Neural cell (in vitro differentiated cells): ENCODE data around the gene TBC1D30. TPM values are rescaled to one million over a fixed set of nuclear protein-coding genes. Genes with fewer than 3 reads are reported as not detected.
"Not testable (repeated sequence)": the region's sequence is repeated elsewhere in the genome, so short reads cannot be mapped to it uniquely, and the experiment has no call there.

Source experiments
- H2AFZ ChIP-seq: fragments of 200-600, 300-800 bp; sonication (generic), shearing (Covaris generic); 2 replicates; pipeline ENCODE4 v1.6.0; 2014; ENCODE audit warnings: low read depth, mild to moderate bottlenecking, antibody characterized with exemption, low read length, moderate library complexity
- H3F3A ChIP-seq: fragments of 200-600 bp; shearing (Covaris generic); 2 replicates; pipeline ENCODE4 v1.6.1; 2016; ENCODE audit warnings: mild to moderate bottlenecking, moderate library complexity, mixed read lengths, antibody characterized with exemption, low read length; ENCODE audit not compliant: insufficient read depth, poor library complexity, severe bottlenecking
- H3K27ac ChIP-seq: fragments of 200-600, 300-800 bp; sonication (generic), shearing (Covaris generic); 2 replicates; pipeline ENCODE4 v1.5.1; 2014; ENCODE audit warnings: mild to moderate bottlenecking, low read length, moderate library complexity
- H3K27me3 ChIP-seq: fragments of 300-800, 200-600 bp; sonication (generic), shearing (Covaris generic); 2 replicates; pipeline ENCODE4 v1.6.0; 2014; ENCODE audit warnings: mild to moderate bottlenecking, low read depth, low read length, moderate library complexity; ENCODE audit not compliant: insufficient read depth
- H3K36me3 ChIP-seq: fragments of 300-800, 200-600 bp; sonication (generic), shearing (Covaris generic); 2 replicates; pipeline ENCODE4 v1.5.1; 2014; ENCODE audit warnings: mild to moderate bottlenecking, antibody characterized with exemption, low read length, moderate library complexity; ENCODE audit not compliant: insufficient read depth
- H3K4me2 ChIP-seq: fragments of 300-800, 200-600 bp; sonication (generic), shearing (Covaris generic); 2 replicates; pipeline ENCODE4 v1.6.0; 2014; ENCODE audit warnings: mild to moderate bottlenecking, low read length
- H3K4me3 ChIP-seq: fragments of 300-800, 200-600 bp; sonication (generic), shearing (Covaris generic); 2 replicates; pipeline ENCODE4 v1.5.1; 2014; ENCODE audit warnings: mild to moderate bottlenecking, low read length, moderate library complexity
- H3K79me2 ChIP-seq: fragments of 200-600 bp; shearing (Covaris generic); replicated peaks from 2 replicates; pipeline ENCODE4 v1.6.0; 2014; ENCODE audit warnings: mild to moderate bottlenecking, low read length, moderate library complexity; ENCODE audit not compliant: insufficient read depth
- H3K9ac ChIP-seq: fragments of 300-800, 200-600 bp; sonication (generic), shearing (Covaris generic); 2 replicates; pipeline ENCODE4 v1.6.1; 2016; ENCODE audit warnings: mild to moderate bottlenecking, low read length, mixed read lengths
- H3K9me2 ChIP-seq: fragments of 200-600 bp; shearing (Covaris generic); 2 replicates; pipeline ENCODE4 v1.6.1; 2016; ENCODE audit warnings: mild to moderate bottlenecking, low read length, mixed read lengths; ENCODE audit not compliant: insufficient read depth
- H3K9me3 ChIP-seq: fragments of 200-600, 300-800 bp; sonication (generic), shearing (Covaris generic); 2 replicates; pipeline ENCODE4 v1.6.1; 2016; ENCODE audit warnings: mild to moderate bottlenecking, mixed run types, low read length, moderate library complexity, mixed read lengths
- H4K20me1 ChIP-seq: fragments of 200-600 bp; shearing (Covaris generic); 2 replicates; pipeline ENCODE4 v1.6.1; 2016; ENCODE audit warnings: mild to moderate bottlenecking, mixed run types; ENCODE audit not compliant: insufficient read depth
- EP300 ChIP-seq: fragments of 450-650 bp; conservative IDR thresholded peaks from 2 replicates; pipeline ENCODE4 v1.6.1; 2014; ENCODE audit warnings: antibody characterized with exemption, mild to moderate bottlenecking, moderate library complexity; ENCODE audit not compliant: poor library complexity, severe bottlenecking
- EZH2 ChIP-seq: fragments of 200-600, 300-800 bp; shearing (Covaris generic), sonication (generic); IDR thresholded peaks from 2 replicates; pipeline ENCODE4 v1.6.1; 2014; ENCODE audit warnings: antibody characterized with exemption, low read length, borderline replicate concordance, mild to moderate bottlenecking; ENCODE audit not compliant: insufficient read depth, poor library complexity, severe bottlenecking
- MXI1 ChIP-seq: fragments of 450-650 bp; conservative IDR thresholded peaks from 2 replicates; pipeline ENCODE4 v1.6.1; 2014; ENCODE audit warnings: antibody characterized with exemption, mild to moderate bottlenecking; ENCODE audit not compliant: poor library complexity, severe bottlenecking
- POLR2AphosphoS5 ChIP-seq: IDR thresholded peaks from 2 replicates; pipeline ENCODE4 v1.6.1; 2012
- RAD21 ChIP-seq: fragments of 450-650 bp; conservative IDR thresholded peaks from 2 replicates; pipeline ENCODE4 v1.6.1; 2014; ENCODE audit warnings: antibody characterized with exemption, mild to moderate bottlenecking, moderate library complexity
- SMC3 ChIP-seq: fragments of 450-650 bp; conservative IDR thresholded peaks from 2 replicates; pipeline ENCODE4 v1.6.1; 2014; ENCODE audit warnings: antibody characterized with exemption, mild to moderate bottlenecking, moderate library complexity; ENCODE audit not compliant: poor library complexity
- TAF1 ChIP-seq: IDR thresholded peaks from 2 replicates; pipeline ENCODE4 v1.6.1; 2012; ENCODE audit warnings: low read depth
- polyA plus RNA-seq: library from polyadenylated mRNA; depleted of rRNA; stranded (reverse); fragments of >200 nt; gene quantifications from 2 replicates; pipeline ENCODE4 v1.2.3, GENCODE V29; 2014
- TF ChIP-seq, protein P1 (sequence below): IDR thresholded peaks from 2 replicates; pipeline ENCODE4 v1.6.1; 2012; ENCODE audit warnings: borderline replicate concordance
- TF ChIP-seq, protein P2 (sequence below): fragments of 450-650 bp; IDR thresholded peaks from 2 replicates; pipeline ENCODE4 v1.5.1; 2014; ENCODE audit warnings: antibody characterized with exemption, mild to moderate bottlenecking, moderate library complexity; ENCODE audit not compliant: poor library complexity, severe bottlenecking

TBC1D30 gene
- polyA plus RNA-seq, 1 donor from 2014 or later: 17.6 TPM

DNA sequence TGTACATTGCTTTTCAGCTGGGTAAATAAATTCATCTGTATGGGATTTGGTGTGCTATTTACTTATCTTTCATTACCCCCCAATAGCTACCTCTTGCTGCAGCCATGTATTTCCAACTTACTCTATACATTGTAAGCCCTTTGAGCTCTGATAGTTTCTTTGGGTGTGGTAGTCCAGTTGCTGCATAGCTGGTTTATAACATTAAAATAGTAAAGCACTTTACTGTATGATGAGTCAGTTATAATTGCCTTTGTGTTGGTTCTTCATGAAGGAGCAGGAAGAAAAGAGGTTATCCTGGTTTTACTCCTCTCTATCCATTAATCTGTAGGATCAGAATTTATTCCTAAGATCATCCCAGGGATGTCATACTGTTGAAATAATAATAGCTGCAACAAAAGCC lies 15.7 kb downstream of the TBC1D30 start:
- Histone ChIP-seq H3K9ac (no peak overlapping the region), H4K20me1 (no peaks in the 10 kb centered on the region), H3K4me3 (no peak overlapping the region), H3F3A (no peaks in the 10 kb centered on the region), H3K9me3 (no peaks in the 10 kb centered on the region), H3K4me2 (no peak overlapping the region), H3K9me2 (no peaks in the 10 kb centered on the region), H3K36me3 (peaks cover 9% of the 10 kb centered on the region), H2AFZ (no peak overlapping the region), H3K27me3 (no peaks in the 10 kb centered on the region), H3K79me2 (no peaks in the 10 kb centered on the region), H3K27ac (no peak overlapping the region)
- TF ChIP-seq EZH2 (no peak), EP300 (no peak), POLR2AphosphoS5 (no peak)
- TF ChIP-seq, protein P1, sequence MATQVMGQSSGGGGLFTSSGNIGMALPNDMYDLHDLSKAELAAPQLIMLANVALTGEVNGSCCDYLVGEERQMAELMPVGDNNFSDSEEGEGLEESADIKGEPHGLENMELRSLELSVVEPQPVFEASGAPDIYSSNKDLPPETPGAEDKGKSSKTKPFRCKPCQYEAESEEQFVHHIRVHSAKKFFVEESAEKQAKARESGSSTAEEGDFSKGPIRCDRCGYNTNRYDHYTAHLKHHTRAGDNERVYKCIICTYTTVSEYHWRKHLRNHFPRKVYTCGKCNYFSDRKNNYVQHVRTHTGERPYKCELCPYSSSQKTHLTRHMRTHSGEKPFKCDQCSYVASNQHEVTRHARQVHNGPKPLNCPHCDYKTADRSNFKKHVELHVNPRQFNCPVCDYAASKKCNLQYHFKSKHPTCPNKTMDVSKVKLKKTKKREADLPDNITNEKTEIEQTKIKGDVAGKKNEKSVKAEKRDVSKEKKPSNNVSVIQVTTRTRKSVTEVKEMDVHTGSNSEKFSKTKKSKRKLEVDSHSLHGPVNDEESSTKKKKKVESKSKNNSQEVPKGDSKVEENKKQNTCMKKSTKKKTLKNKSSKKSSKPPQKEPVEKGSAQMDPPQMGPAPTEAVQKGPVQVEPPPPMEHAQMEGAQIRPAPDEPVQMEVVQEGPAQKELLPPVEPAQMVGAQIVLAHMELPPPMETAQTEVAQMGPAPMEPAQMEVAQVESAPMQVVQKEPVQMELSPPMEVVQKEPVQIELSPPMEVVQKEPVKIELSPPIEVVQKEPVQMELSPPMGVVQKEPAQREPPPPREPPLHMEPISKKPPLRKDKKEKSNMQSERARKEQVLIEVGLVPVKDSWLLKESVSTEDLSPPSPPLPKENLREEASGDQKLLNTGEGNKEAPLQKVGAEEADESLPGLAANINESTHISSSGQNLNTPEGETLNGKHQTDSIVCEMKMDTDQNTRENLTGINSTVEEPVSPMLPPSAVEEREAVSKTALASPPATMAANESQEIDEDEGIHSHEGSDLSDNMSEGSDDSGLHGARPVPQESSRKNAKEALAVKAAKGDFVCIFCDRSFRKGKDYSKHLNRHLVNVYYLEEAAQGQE: no peak

DNA sequence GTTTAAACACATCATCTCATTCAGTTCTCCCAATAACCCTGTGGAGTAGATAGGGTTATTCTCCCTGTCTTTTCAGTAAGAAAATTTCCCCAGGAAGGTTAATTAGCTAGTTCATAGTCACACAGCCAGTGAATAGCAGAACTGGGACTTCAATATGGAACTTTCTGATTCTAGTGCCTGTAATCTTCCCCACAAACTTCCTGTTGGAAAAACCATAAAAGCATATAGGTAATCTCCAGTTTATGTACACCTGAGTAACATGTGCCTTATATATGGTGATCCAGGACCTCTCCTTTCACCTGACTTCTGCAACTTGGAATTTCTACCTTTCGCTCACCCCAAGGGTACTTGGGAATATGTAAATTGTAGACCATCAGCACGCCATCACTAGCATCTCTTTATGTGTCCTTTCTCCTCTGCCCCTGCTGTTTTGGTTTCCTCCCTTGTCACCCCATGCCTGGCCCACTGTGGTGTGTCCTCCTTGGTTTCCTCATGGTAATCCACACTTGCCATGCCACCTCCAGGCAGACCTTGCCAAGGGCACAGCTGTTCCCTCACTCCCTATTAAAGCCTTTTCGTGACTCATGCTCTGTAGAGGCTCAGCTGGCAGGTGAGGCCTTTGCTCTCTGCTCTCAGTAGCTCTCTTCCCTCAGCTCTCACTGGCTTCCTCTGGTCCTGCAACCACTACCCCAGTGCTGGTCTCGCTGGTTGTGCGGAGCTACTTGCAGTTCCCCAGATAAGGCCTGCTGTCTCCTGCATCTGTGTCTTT lies 16.7 kb downstream of the TBC1D30 start:
- H3K9me2 ChIP-seq: no peaks in the 10 kb centered on the region
- no peak overlapping the region for H3K9ac ChIP-seq
- no peaks in the 10 kb centered on the region for H3K79me2 ChIP-seq
- H3K4me2 ChIP-seq: no peak overlapping the region
- no peaks in the 10 kb centered on the region for H3F3A ChIP-seq
- no peaks in the 10 kb centered on the region for H3K9me3 ChIP-seq
- H3K27ac ChIP-seq: no peak overlapping the region
- H2AFZ ChIP-seq: no peak overlapping the region
- no peaks in the 10 kb centered on the region for H3K27me3 ChIP-seq
- H3K36me3 ChIP-seq: peaks cover 9% of the 10 kb centered on the region
- H3K4me3 ChIP-seq: no peak overlapping the region
- no peaks in the 10 kb centered on the region for H4K20me1 ChIP-seq
- TF ChIP-seq, protein P1: no peak
- TF ChIP-seq, protein P2, sequence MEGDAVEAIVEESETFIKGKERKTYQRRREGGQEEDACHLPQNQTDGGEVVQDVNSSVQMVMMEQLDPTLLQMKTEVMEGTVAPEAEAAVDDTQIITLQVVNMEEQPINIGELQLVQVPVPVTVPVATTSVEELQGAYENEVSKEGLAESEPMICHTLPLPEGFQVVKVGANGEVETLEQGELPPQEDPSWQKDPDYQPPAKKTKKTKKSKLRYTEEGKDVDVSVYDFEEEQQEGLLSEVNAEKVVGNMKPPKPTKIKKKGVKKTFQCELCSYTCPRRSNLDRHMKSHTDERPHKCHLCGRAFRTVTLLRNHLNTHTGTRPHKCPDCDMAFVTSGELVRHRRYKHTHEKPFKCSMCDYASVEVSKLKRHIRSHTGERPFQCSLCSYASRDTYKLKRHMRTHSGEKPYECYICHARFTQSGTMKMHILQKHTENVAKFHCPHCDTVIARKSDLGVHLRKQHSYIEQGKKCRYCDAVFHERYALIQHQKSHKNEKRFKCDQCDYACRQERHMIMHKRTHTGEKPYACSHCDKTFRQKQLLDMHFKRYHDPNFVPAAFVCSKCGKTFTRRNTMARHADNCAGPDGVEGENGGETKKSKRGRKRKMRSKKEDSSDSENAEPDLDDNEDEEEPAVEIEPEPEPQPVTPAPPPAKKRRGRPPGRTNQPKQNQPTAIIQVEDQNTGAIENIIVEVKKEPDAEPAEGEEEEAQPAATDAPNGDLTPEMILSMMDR: no peak
- TF ChIP-seq EP300: no peak
- TF ChIP-seq RAD21: no peak
- TF ChIP-seq SMC3: no peak
- no peak for TF ChIP-seq EZH2
- no peak for TF ChIP-seq POLR2AphosphoS5
- no peak for TF ChIP-seq MXI1
- no peak for TF ChIP-seq TAF1

DNA sequence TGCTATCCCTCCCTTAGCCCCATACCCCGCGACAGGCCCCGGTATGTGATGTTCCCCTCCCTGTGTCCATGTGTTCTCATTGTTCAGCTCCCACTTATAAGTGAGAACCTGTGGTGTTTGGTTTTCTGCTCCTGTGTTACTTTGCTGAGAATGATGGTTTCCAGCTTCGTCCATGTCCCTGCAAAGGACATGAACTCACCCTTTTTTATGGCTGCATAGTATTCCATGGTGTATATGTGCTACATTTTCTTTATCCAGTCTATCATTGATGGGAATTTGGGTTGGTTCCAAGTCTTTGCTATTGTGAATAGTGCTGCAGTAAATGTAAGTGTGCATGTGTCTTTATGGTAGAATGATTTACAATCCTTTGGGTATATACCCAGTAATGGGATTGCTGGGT lies 24.0 kb downstream of the TBC1D30 start:
- not testable (repeated sequence) for H3K9me3 ChIP-seq, H3F3A ChIP-seq, H3K9me2 ChIP-seq, H3K27ac ChIP-seq, H3K4me2 ChIP-seq, H2AFZ ChIP-seq, H4K20me1 ChIP-seq, H3K4me3 ChIP-seq, H3K79me2 ChIP-seq, H3K36me3 ChIP-seq, H3K9ac ChIP-seq, H3K27me3 ChIP-seq
